ENCODE results near the gene ADARB2.

The ADARB2 gene

GRCh38 chr10:1390200-1390599, 347.1 kb downstream of the ADARB2 start:
- no peak for DNase-seq (ENCODE audit: low read depth)

- no peak for DNase-seq (ENCODE audit: low read depth)
Observed at GRCh38 chr10:1384026-1384425, 353.3 kb downstream of the ADARB2 start.

- DNase-seq (ENCODE audit: low read depth) = no peak
Observed at GRCh38 chr10:1382711-1383110, 354.6 kb downstream of the ADARB2 start.

GRCh38 chr10:1381339-1381738, 356.0 kb downstream of the ADARB2 start:
- no peak for DNase-seq (ENCODE audit: low read depth)

GRCh38 chr10:1380088-1380671, 357.1 kb downstream of the ADARB2 start:
- no peak for DNase-seq (ENCODE audit: low read depth)

GRCh38 chr10:1379601-1380000, 357.7 kb downstream of the ADARB2 start:
- DNase-seq (ENCODE audit: low read depth) = no peak

GRCh38 chr10:1378473-1378872, 358.9 kb downstream of the ADARB2 start:
- DNase-seq (ENCODE audit: low read depth) = no peak

- DNase-seq (ENCODE audit: low read depth) = no peak
Observed at GRCh38 chr10:1377740-1378397, 359.5 kb downstream of the ADARB2 start.

GRCh38 chr10:1377231-1377630, 360.1 kb downstream of the ADARB2 start:
- DNase-seq (ENCODE audit: low read depth) = no peak

GRCh38 chr10:1376384-1376945, 360.9 kb downstream of the ADARB2 start:
- DNase-seq (ENCODE audit: low read depth) = no peak

- DNase-seq (ENCODE audit: low read depth) = no peak
Observed at GRCh38 chr10:1375346-1376170, 361.8 kb downstream of the ADARB2 start.

GRCh38 chr10:1374511-1375345, 362.6 kb downstream of the ADARB2 start:
- DNase-seq (ENCODE audit: low read depth) = no peak

- DNase-seq (ENCODE audit: low read depth) = no peak
Observed at GRCh38 chr10:1373287-1373686, 364.0 kb downstream of the ADARB2 start.

- DNase-seq (ENCODE audit: low read depth) = no peak
Observed at GRCh38 chr10:1372212-1372611, 365.1 kb downstream of the ADARB2 start.

- DNase-seq (ENCODE audit: low read depth) = no peak
Observed at GRCh38 chr10:1370298-1370697, 367.0 kb downstream of the ADARB2 start.

GRCh38 chr10:1369665-1370064, 367.7 kb downstream of the ADARB2 start:
- DNase-seq (ENCODE audit: low read depth) = no peak

GRCh38 chr10:1369197-1369596, 368.1 kb downstream of the ADARB2 start:
- no peak for DNase-seq (ENCODE audit: low read depth)

GRCh38 chr10:1368842-1369171, 368.5 kb downstream of the ADARB2 start:
- DNase-seq (ENCODE audit: low read depth) = no peak

- DNase-seq (ENCODE audit: low read depth) = no peak
Observed at GRCh38 chr10:1367938-1368841, 369.1 kb downstream of the ADARB2 start.

GRCh38 chr10:1366811-1367425, 370.4 kb downstream of the ADARB2 start:
- DNase-seq (ENCODE audit: low read depth) = no peak

- DNase-seq (ENCODE audit: low read depth) = no peak
Observed at GRCh38 chr10:1366322-1366691, 371.0 kb downstream of the ADARB2 start.
